MCF 10A (cell line): ENCODE results near the gene NAALADL2. TPM values are rescaled to one million over a fixed set of nuclear protein-coding genes. Genes with fewer than 3 reads are reported as not detected.

Experiments used
- BruUV-seq: library from RNA; stranded (reverse); fragments of 400-500 nt; replicated peaks from 2 replicates; lab custom pipeline; 2021; lab: Mats Ljungman, UMichigan
- CTCF ChIA-PET: fragments of 300-600 bp; sonication (Branson Sonifier 250); formaldehyde crosslinking; extraction: SDS; loops from one replicate; lab custom pipeline; 2021; ENCODE audit warnings: antibody characterized with exemption, inconsistent platforms; lab: Yijun Ruan, JAX
- POLR2A ChIA-PET: fragments of 300-600, 350-650 bp; sonication (Branson Sonifier 250); formaldehyde crosslinking; extraction: SDS; loops from one replicate; lab custom pipeline; 2020; ENCODE audit warnings: antibody characterized with exemption, inconsistent platforms; lab: Yijun Ruan, JAX
- DNase-seq: peaks from one replicate; pipeline ENCODE4 v3.0.0-alpha.2; 2018; ENCODE audit not compliant: unreplicated experiment
- H3K27ac Mint-ChIP-seq: one replicate; pipeline ENCODE4 v1.8.0; 2022; ENCODE audit warnings: mild to moderate bottlenecking, low read depth, mixed read lengths; ENCODE audit not compliant: unreplicated experiment
- H3K27me3 Mint-ChIP-seq: one replicate; pipeline ENCODE4 v1.8.0; 2022; ENCODE audit warnings: mixed read lengths; ENCODE audit not compliant: insufficient read depth, unreplicated experiment
- H3K36me3 Mint-ChIP-seq: one replicate; pipeline ENCODE4 v1.8.0; 2022; ENCODE audit warnings: mild to moderate bottlenecking, moderate library complexity, mixed read lengths; ENCODE audit not compliant: insufficient read depth, unreplicated experiment
- H3K4me1 Mint-ChIP-seq: one replicate; pipeline ENCODE4 v1.8.0; 2022; ENCODE audit warnings: mixed read lengths; ENCODE audit not compliant: insufficient read depth, unreplicated experiment
- H3K4me3 Mint-ChIP-seq: one replicate; pipeline ENCODE4 v1.8.0; 2022; ENCODE audit warnings: mild to moderate bottlenecking, moderate library complexity, mixed read lengths; ENCODE audit not compliant: unreplicated experiment
- H3K9me3 Mint-ChIP-seq: one replicate; pipeline ENCODE4 v1.8.0; 2022; ENCODE audit warnings: mixed read lengths; ENCODE audit not compliant: unreplicated experiment
- CTCF ChIP-seq: fragments of 200-600 bp; IDR thresholded peaks from one replicate; pipeline ENCODE4 v1.8.0; 2022; ENCODE audit warnings: antibody characterized with exemption, mild to moderate bottlenecking; ENCODE audit not compliant: unreplicated experiment
- intact Hi-C: fragments of 100-400 bp; cut with micrococcal nuclease; formaldehyde crosslinking; loops from 2 replicates; pipeline ENCODE4 v1.14.1; 2022
- total RNA-seq: library from RNA; stranded (reverse); gene quantifications from 2 replicates; pipeline ENCODE4 v1.2.3, GENCODE V29; 2022

The NAALADL2 gene
- total RNA-seq, 1 experiment from 2014 or later, result 4.2 TPM

- Mint-ChIP-seq H3K27me3 (no peaks in the 10 kb centered on the region), H3K27ac (no peak overlapping the region), H3K4me1 (no peaks in the 10 kb centered on the region), H3K4me3 (no peak overlapping the region), H3K36me3 (no peaks in the 10 kb centered on the region), H3K9me3 (no peaks in the 10 kb centered on the region)
- BruUV-seq, result no TSS peak
- POLR2A ChIA-PET, result no interaction called here
- TF ChIP-seq CTCF, result no peak
- CTCF ChIA-PET, result no interaction called here
- intact Hi-C loops, result no loop called here
- no peak for DNase-seq
Measured at GRCh38 chr3:174883881-174884675, 24.9 kb downstream of the NAALADL2 start.

GRCh38 chr3:174884776-174885568 is 25.8 kb downstream of the NAALADL2 start:
- no TSS peak for BruUV-seq
- CTCF ChIA-PET, result no interaction called here

GRCh38 chr3:174891524-174892203 is 32.5 kb downstream of the NAALADL2 start:
- no peak for TF ChIP-seq CTCF
- CTCF ChIA-PET, result interaction anchor here (0.6 kb wide), 2 partner anchors 19 to 64 kb away, joined by 3 read pairs; no protein-coding TSS in a partner anchor
- no peaks in the 10 kb centered on the region for H3K36me3 Mint-ChIP-seq

More at GRCh38 chr3:174884776-174885568, 25.8 kb downstream of the NAALADL2 start:
- no peak for DNase-seq
- Mint-ChIP-seq H3K4me1 (no peaks in the 10 kb centered on the region), H3K27me3 (no peaks in the 10 kb centered on the region), H3K36me3 (no peaks in the 10 kb centered on the region), H3K4me3 (no peak overlapping the region), H3K9me3 (no peaks in the 10 kb centered on the region), H3K27ac (no peak overlapping the region)
- intact Hi-C loops, result no loop called here
- TF ChIP-seq CTCF, result no peak
- POLR2A ChIA-PET, result no interaction called here

GRCh38 chr3:174907027-174907426 is 47.9 kb downstream of the NAALADL2 start:
- no peaks in the 10 kb centered on the region for H3K36me3 Mint-ChIP-seq
- H3K4me3 Mint-ChIP-seq, result no peak overlapping the region
- CTCF ChIA-PET, result no interaction called here

More at GRCh38 chr3:174891524-174892203, 32.5 kb downstream of the NAALADL2 start:
- DNase-seq, result no peak
- intact Hi-C loops, result no loop called here
- peaks cover 6% of the 10 kb centered on the region for H3K9me3 Mint-ChIP-seq
- H3K27me3 Mint-ChIP-seq, result no peaks in the 10 kb centered on the region
- POLR2A ChIA-PET, result no interaction called here
- H3K4me1 Mint-ChIP-seq, result no peaks in the 10 kb centered on the region
- BruUV-seq, result no TSS peak
- H3K4me3 Mint-ChIP-seq, result no peak overlapping the region
- no peak overlapping the region for H3K27ac Mint-ChIP-seq

More at GRCh38 chr3:174907027-174907426, 47.9 kb downstream of the NAALADL2 start:
- Mint-ChIP-seq H3K9me3 (no peaks in the 10 kb centered on the region), H3K27me3 (no peaks in the 10 kb centered on the region), H3K27ac (no peak overlapping the region), H3K4me1 (no peaks in the 10 kb centered on the region)
- POLR2A ChIA-PET, result interaction anchor here (0.7 kb wide), 1 partner anchor 132 kb away, joined by 3 read pairs; no protein-coding TSS in a partner anchor
- DNase-seq, result no peak
- BruUV-seq, result no TSS peak
- no peak for TF ChIP-seq CTCF
- intact Hi-C loops, result no loop called here
